Occipital lobe (tissue), 3 donors: Measurements from ENCODE around the gene B3GNT2. TPM values are rescaled to one million over a fixed set of nuclear protein-coding genes. Genes with fewer than 3 reads are reported as not detected.
"Not testable (repeated sequence)": the region's sequence is repeated elsewhere in the genome, so short reads cannot be mapped to it uniquely, and the experiment has no call there.

Source experiments
- DNase-seq: peaks from one replicate; lab custom pipeline; 2025; lab: John Stamatoyannopoulos, UW
- small RNA-seq: library from RNA; depleted of rRNA; stranded (forward); fragments of <200 nt; gene quantifications from one replicate; pipeline ENCODE3, GENCODE V24; 2014
- total RNA-seq: library from RNA; depleted of rRNA; stranded (reverse); fragments of >200 nt; gene quantifications from one replicate; pipeline ENCODE4 v1.2.3, GENCODE V29; 2014

The B3GNT2 gene
- total RNA-seq, 1 donor from 2014 or later, result 48.8 TPM

DNA sequence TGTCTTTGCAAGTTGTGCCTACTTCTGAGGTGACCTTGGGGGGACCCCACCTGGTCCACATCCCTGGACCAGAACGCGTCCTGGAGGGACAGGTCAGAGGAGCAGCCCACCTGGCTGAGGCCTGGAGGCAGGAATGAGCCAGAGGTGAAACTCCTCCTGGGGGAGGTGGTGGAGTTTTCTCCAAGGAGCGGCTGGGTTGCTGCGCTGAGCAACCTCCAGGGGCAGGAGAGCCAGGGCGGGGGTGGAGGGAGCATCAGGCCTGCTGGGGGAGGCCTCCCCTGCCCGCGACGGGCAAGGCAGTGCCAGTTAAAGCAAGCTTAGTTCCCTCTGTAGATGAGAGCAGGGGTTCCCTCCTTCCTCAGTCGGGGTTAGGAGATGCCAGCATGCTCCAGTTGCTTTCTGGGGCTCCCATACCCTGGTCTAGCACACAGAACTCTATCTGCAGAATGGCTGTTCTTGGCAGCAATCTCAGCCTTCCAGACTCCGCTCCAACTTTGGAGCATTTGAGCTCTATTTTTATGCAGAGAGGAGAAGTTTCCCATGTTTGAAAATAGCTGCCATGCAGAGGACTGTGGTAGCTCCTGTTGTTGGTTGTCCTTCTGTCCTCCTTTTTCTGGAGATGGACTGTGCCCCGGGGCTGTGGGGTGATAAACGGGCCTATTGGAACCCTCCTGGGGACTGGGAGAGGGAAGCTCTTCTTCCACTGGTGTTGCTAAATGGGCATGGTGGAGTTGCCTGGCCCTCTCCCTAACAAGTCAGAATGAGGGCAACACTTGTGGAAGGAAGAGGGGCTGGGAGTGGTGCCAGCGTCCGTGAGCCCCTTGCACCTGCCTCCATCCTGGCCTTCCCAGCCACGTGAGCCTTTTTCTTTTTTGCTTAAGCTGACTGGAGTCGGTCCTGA lies 39.1 kb downstream of the B3GNT2 start:
- DNase-seq, result no peak

DNA sequence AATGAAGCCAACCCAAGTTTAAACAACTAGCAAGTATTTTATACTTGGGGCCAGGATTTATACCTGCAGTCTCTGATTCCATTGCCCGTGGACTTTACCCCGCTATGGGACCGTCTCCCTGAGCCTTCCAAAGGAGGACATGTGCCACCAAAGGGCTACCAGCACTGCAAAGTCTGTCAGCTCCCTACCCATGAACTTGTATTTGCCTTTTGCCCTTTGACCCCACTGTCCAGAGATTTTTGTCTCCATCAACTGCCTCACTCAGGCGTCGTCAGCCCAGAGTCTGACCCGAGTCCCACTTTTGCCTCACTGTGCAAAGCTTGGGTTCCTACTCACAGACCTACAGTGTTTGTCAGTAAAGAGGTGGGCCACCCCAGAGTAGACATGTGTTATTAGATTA lies 40.6 kb downstream of the B3GNT2 start:
- DNase-seq, result no peak

DNA sequence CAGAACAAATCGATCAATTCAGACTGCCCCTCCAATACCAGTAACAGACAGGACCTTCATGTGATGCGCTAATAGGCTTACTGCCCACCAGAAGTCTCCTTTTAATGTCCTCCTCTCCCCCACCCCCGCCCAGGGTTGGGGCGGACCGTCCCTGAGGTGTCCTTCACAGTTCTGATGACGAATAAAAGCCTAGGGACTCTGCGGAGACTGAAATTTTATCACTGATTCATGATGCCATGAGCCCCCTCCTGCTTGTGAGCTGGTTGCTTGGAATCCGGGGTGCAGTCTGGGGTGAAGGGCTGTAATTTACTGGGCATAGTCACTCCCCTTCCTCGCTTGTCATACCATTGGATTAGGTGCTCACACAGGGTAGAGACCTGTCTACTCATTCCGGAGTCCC lies 42.3 kb downstream of the B3GNT2 start:
- DNase-seq, result no peak

DNA sequence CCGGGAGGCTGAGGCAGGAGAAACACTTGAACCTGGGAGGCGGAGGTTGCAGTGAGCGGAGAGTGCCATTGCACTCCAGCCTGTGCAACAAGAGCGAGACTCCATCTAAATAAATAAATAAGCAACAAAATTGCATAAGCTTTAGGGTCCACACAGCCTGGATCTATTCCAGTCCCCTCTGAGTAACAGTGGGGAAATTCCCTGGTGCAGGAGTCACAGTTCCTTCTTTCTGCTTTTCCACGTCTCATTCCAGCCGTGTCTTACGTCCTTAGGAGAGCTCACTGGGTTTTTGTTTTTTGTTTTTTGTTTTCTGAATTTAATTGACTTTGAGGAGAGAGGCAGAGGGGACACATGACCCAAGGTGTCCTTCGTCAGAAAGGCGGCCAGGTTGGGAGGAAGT lies 44.6 kb downstream of the B3GNT2 start:
- DNase-seq, result no peak

- no peak for DNase-seq
Observed at GRCh38 chr2:62243983-62244382, 48.1 kb downstream of the B3GNT2 start.

DNA sequence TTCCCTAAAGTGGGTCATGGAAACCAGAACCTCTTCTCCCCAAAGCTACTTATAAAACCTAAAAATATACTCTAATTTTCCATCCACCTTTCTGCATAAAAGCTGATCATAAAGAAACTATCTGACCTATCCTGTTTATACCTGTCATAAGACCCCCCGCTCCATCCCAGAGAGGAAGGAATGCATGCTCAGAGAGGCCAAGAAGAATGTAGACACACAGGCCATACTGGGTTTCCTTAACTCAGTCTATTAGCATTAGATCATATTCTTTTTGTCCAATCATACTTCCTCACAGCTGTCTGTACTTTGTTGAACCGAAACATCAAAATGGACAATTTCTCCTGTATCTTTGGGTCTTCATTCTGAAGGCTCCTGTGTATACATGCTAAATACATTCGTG lies 52.3 kb downstream of the B3GNT2 start:
- no peak for DNase-seq

- no peak for DNase-seq
Observed at GRCh38 chr2:62250239-62250638, 54.3 kb downstream of the B3GNT2 start.

GRCh38 chr2:62254424-62255266 lies 58.7 kb downstream of the B3GNT2 start:
- DNase-seq, result no peak

- no peak for DNase-seq
Observed at GRCh38 chr2:62257466-62257865, 61.6 kb downstream of the B3GNT2 start.

- no peak for DNase-seq
Observed at GRCh38 chr2:62263076-62263715, 67.3 kb downstream of the B3GNT2 start.

DNA sequence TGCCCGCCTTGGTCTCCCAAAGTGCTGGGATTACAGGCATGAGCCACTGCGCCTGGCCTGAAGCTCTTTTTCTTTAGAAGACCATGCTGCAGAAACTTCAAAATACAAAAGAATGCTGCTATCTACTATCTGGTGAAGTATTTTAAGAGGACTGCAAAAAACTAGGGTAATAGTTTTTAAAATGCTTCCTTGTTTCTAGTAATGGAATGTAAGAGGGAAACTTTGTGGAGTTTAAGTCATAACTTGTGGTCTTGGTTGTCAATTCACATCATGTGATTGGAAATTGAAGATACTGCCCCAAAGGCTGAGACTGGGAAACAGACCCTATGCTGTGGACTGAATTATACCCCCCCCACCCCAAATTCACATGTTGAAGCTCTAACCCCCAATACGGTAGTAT lies 68.3 kb downstream of the B3GNT2 start:
- no peak for DNase-seq

DNA sequence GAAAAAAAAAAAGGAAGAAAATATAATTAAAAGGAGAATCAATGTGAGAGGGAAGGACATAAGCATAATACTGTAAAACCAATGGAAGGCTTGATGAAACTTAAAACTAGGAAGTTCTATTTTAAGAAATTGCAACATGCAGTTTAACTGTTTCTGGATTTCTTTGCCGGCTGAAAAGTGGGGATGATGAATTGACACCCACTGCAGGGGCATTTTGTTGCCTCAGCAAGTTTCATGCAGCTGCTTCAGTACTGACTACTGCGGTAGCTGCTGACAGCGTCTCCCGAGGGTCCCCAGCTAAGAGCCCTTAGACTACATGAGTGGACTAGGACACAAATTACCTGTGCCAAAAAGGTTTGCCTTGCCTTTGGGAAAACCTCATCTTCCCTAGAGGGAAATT lies 69.2 kb downstream of the B3GNT2 start:
- DNase-seq, result no peak

DNA sequence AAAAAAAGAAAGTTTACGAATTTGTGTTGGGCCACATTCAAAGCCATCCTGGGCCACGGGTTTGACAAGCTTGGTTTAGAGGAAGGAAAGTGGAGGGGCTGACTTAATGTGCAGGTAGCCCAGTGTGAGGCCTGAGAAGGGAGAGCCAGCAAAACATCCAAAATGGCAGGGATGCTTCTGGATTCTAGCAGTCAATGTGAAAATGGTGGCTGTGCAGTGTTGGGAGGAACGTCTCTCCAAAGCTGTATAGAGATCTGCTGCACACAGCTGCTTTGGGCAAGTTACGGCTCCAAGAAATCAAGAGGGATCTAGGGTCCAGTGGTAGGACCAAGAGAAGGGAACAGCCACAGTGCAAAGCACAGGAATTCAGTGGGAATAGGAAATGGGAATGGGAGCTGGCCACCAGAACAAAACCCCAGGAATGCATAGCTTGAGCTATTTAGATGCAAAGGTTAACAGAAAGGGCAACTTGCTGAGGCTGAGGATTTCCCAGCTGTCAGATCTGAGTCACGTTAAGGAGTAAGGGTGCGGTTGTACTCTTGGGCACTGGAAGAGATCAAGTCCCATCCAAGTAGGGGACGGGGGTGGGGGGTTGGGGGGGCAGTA lies 70.6 kb downstream of the B3GNT2 start:
- DNase-seq, result no peak

DNA sequence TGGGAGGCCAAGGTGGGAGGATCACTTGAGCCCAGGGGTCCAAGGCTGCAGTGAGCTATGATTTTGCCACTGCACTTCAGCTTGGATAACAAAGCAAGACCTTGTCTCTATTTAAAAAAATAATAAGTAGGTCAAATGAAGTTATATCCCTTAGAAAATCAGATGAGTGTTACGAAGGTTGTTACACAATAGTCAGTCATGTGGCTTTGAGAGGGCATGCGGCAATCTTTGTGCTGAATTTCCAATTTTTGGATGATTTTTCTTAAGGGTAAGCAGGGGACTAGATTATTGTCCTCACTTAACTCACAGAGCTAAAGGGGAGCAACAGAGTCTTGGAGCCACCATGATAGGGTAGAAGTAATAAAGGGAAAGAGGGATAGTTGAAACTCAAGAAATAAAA lies 71.8 kb downstream of the B3GNT2 start:
- no peak for DNase-seq

- DNase-seq, result not testable (repeated sequence)
Observed at GRCh38 chr2:62268681-62269188, 72.8 kb downstream of the B3GNT2 start.

GRCh38 chr2:62270728-62271127 lies 74.8 kb downstream of the B3GNT2 start:
- no peak for DNase-seq

Small RNA genes lying within 50 kb of the gene (small RNA-seq; reads per million reads assigned to genes)
- gene MIR5192, result not detected
- not detected for gene RN7SL51P
